Measurements from ENCODE around the gene CD40LG.

Gene CD40LG

GRCh38 chrX:136646602-136647239 is 1.2 kb upstream of the CD40LG start:
- H3K4me3 ChIP-seq (ENCODE audit: low read depth, low read length): no peak overlapping the region
- no peak for TF ChIP-seq POLR2A (IDR thresholded peaks at IDR 0.05; ENCODE audit: extremely low read depth, insufficient read length)
- TF ChIP-seq MAX (IDR thresholded peaks at IDR 0.05; ENCODE audit: low read depth, low read length): no peak
- TF ChIP-seq MYC (IDR thresholded peaks at IDR 0.05; ENCODE audit: low read depth, low read length): no peak
- TF ChIP-seq CTCF (IDR thresholded peaks at IDR 0.05; ENCODE audit: low read depth, low read length): no peak
- no peak for DNase-seq (ENCODE audit: low read depth)

- H3K4me3 ChIP-seq (ENCODE audit: low read depth, low read length): no peak overlapping the region
- TF ChIP-seq MYC (IDR thresholded peaks at IDR 0.05; ENCODE audit: low read depth, low read length): no peak
- no peak for TF ChIP-seq POLR2A (IDR thresholded peaks at IDR 0.05; ENCODE audit: extremely low read depth, insufficient read length)
- TF ChIP-seq MAX (IDR thresholded peaks at IDR 0.05; ENCODE audit: low read depth, low read length): no peak
- TF ChIP-seq CTCF (IDR thresholded peaks at IDR 0.05; ENCODE audit: low read depth, low read length): no peak
- DNase-seq (ENCODE audit: low read depth): no peak
These were observed 2.9 kb downstream of the CD40LG start for GRCh38 chrX:136650811-136651210.

GRCh38 chrX:136652822-136653723 is 5.1 kb downstream of the CD40LG start:
- no peak for DNase-seq (ENCODE audit: low read depth)
- TF ChIP-seq POLR2A (IDR thresholded peaks at IDR 0.05; ENCODE audit: extremely low read depth, insufficient read length) (no peak), MAX (IDR thresholded peaks at IDR 0.05; ENCODE audit: low read depth, low read length) (no peak), MYC (IDR thresholded peaks at IDR 0.05; ENCODE audit: low read depth, low read length) (no peak), CTCF (IDR thresholded peaks at IDR 0.05; ENCODE audit: low read depth, low read length) (no peak)
- H3K4me3 ChIP-seq (ENCODE audit: low read depth, low read length): no peak overlapping the region

- TF ChIP-seq POLR2A (IDR thresholded peaks at IDR 0.05; ENCODE audit: extremely low read depth, insufficient read length) (no peak), MYC (IDR thresholded peaks at IDR 0.05; ENCODE audit: low read depth, low read length) (no peak), CTCF (IDR thresholded peaks at IDR 0.05; ENCODE audit: low read depth, low read length) (no peak), MAX (IDR thresholded peaks at IDR 0.05; ENCODE audit: low read depth, low read length) (no peak)
- no peak overlapping the region for H3K4me3 ChIP-seq (ENCODE audit: low read depth, low read length)
- DNase-seq (ENCODE audit: low read depth): no peak
These were observed 8.5 kb downstream of the CD40LG start for GRCh38 chrX:136656361-136656964.

GRCh38 chrX:136658151-136658550 is 10.2 kb downstream of the CD40LG start:
- TF ChIP-seq MAX (IDR thresholded peaks at IDR 0.05; ENCODE audit: low read depth, low read length): no peak
- no peak for TF ChIP-seq CTCF (IDR thresholded peaks at IDR 0.05; ENCODE audit: low read depth, low read length)
- no peak for TF ChIP-seq POLR2A (IDR thresholded peaks at IDR 0.05; ENCODE audit: extremely low read depth, insufficient read length)
- no peak for TF ChIP-seq MYC (IDR thresholded peaks at IDR 0.05; ENCODE audit: low read depth, low read length)
- H3K4me3 ChIP-seq (ENCODE audit: low read depth, low read length): no peak overlapping the region
- no peak for DNase-seq (ENCODE audit: low read depth)
